Smooth muscle cell (in vitro differentiated cells): ENCODE results near the gene KCNK17. TPM values are rescaled to one million over a fixed set of nuclear protein-coding genes. Genes with fewer than 3 reads are reported as not detected.

Experiments used
- DNase-seq: peaks from one replicate; lab custom pipeline; 2025; ENCODE audit not compliant: unreplicated experiment; lab: John Stamatoyannopoulos, UW
- H2AFZ ChIP-seq: fragments of 200-600 bp; sonication (generic); 2 replicates; pipeline ENCODE4 v1.6.0; 2016; ENCODE audit warnings: antibody characterized with exemption, low read depth, mild to moderate bottlenecking
- H3F3A ChIP-seq: fragments of 200-600 bp; sonication (generic); 2 replicates; pipeline ENCODE4 v1.6.0; 2017; ENCODE audit warnings: antibody characterized with exemption, low read depth
- H3K27ac ChIP-seq: fragments of 200-600 bp; sonication (generic); 2 replicates; pipeline ENCODE4 v1.5.1; 2016; ENCODE audit warnings: low read depth, mild to moderate bottlenecking
- H3K27me3 ChIP-seq: fragments of 200-600 bp; sonication (generic); 2 replicates; pipeline ENCODE4 v1.6.1; 2016; ENCODE audit warnings: low read depth, mild to moderate bottlenecking
- H3K36me3 ChIP-seq: fragments of 200-600 bp; sonication (generic); 2 replicates; pipeline ENCODE4 v1.5.1; 2016; ENCODE audit warnings: low read depth
- H3K4me1 ChIP-seq: fragments of 200-600 bp; sonication (generic); 2 replicates; pipeline ENCODE4 v1.5.1; 2016; ENCODE audit warnings: low read depth
- H3K4me2 ChIP-seq: fragments of 200-600 bp; sonication (generic); 2 replicates; pipeline ENCODE4 v1.6.0; 2016; ENCODE audit warnings: mild to moderate bottlenecking
- H3K4me3 ChIP-seq: fragments of 200-600 bp; sonication (generic); 2 replicates; pipeline ENCODE4 v1.5.1; 2016; ENCODE audit warnings: mild to moderate bottlenecking
- H3K79me2 ChIP-seq: fragments of 200-600 bp; sonication (generic); 2 replicates; pipeline ENCODE4 v1.6.0; 2016; ENCODE audit warnings: low read depth, mild to moderate bottlenecking
- H3K9ac ChIP-seq: fragments of 200-600 bp; sonication (generic); 2 replicates; pipeline ENCODE4 v1.6.0; 2016; ENCODE audit warnings: low read depth
- H3K9me3 ChIP-seq: fragments of 200-600 bp; sonication (generic); replicated peaks from 2 replicates; pipeline ENCODE4 v1.5.1; 2016; ENCODE audit warnings: low read depth
- H4K20me1 ChIP-seq: fragments of 200-600 bp; sonication (generic); 2 replicates; pipeline ENCODE4 v1.6.0; 2016; ENCODE audit warnings: low read depth
- CTCF ChIP-seq: fragments of 200-600 bp; sonication (generic); IDR thresholded peaks from 2 replicates; pipeline ENCODE4 v1.5.1; 2017; ENCODE audit warnings: borderline replicate concordance, mild to moderate bottlenecking, antibody characterized with exemption; ENCODE audit not compliant: insufficient read depth, poor library complexity, severe bottlenecking
- WGBS: methylation state at CpG from one replicate; pipeline ENCODE4 v1.1.7; 2016; ENCODE audit warnings: low lambda C conversion rate; 5-methylcytosine and 5-hydroxymethylcytosine counted together
- polyA plus RNA-seq: library from polyadenylated mRNA; unstranded; fragments of >200 nt; fragmentation: Nextera tagmentation; extraction: Ambion mirVana; gene quantifications from 2 replicates; pipeline ENCODE4 v1.2.1, GENCODE V29; 2016
- total RNA-seq: library from RNA; depleted of rRNA; stranded (reverse); fragments of >200 nt; gene quantifications from 2 replicates; pipeline ENCODE4 v1.2.3, GENCODE V29; 2014

KCNK17 gene
- total and polyA plus RNA-seq, 2 experiments from 2014 or later, result not detected

GRCh38 chr6:39266375-39266774 lies 47.8 kb downstream of the KCNK17 start:
- 86% methylated on average over 2 of the region's 2 CpGs for WGBS
- Histone ChIP-seq H3F3A (peaks cover 5% of the 10 kb centered on the region), H3K4me3 (no peak overlapping the region), H3K27me3 (no peaks in the 10 kb centered on the region), H3K79me2 (no peaks in the 10 kb centered on the region), H4K20me1 (no peaks in the 10 kb centered on the region), H3K4me2 (no peak overlapping the region), H3K9me3 (no peaks in the 10 kb centered on the region), H3K4me1 (peaks cover 4% of the 10 kb centered on the region), H2AFZ (no peak overlapping the region), H3K9ac (no peak overlapping the region), H3K27ac (no peak overlapping the region), H3K36me3 (no peaks in the 10 kb centered on the region)
- TF ChIP-seq CTCF, result no peak
- DNase-seq, result no peak

- H3K79me2 ChIP-seq, result no peaks in the 10 kb centered on the region
- H3K36me3 ChIP-seq, result no peaks in the 10 kb centered on the region
- H3K4me3 ChIP-seq, result no peak overlapping the region
- no peak overlapping the region for H3K9ac ChIP-seq
- WGBS, result 37% methylated on average over 5 of the region's 5 CpGs
- no peaks in the 10 kb centered on the region for H4K20me1 ChIP-seq
- no peak overlapping the region for H3K27ac ChIP-seq
- no peak for DNase-seq
- H3K9me3 ChIP-seq, result no peaks in the 10 kb centered on the region
- peaks cover 3% of the 10 kb centered on the region for H3K27me3 ChIP-seq
- peaks cover 4% of the 10 kb centered on the region for H3K4me1 ChIP-seq
- TF ChIP-seq CTCF, result no peak
- H3F3A ChIP-seq, result peaks cover 5% of the 10 kb centered on the region
- H3K4me2 ChIP-seq, result no peak overlapping the region
- H2AFZ ChIP-seq, result no peak overlapping the region
Measured at GRCh38 chr6:39263303-39264037, 50.7 kb downstream of the KCNK17 start.

GRCh38 chr6:39261751-39262150 lies 52.5 kb downstream of the KCNK17 start:
- Histone ChIP-seq H2AFZ (no peak overlapping the region), H3K4me1 (peaks cover 4% of the 10 kb centered on the region), H3F3A (peaks cover 5% of the 10 kb centered on the region), H3K4me3 (no peak overlapping the region), H3K9me3 (no peaks in the 10 kb centered on the region), H3K79me2 (no peaks in the 10 kb centered on the region), H3K27me3 (peaks cover 3% of the 10 kb centered on the region), H3K27ac (no peak overlapping the region), H4K20me1 (no peaks in the 10 kb centered on the region), H3K4me2 (no peak overlapping the region), H3K9ac (no peak overlapping the region), H3K36me3 (no peaks in the 10 kb centered on the region)
- no peak for TF ChIP-seq CTCF
- 92% methylated on average over 3 of the region's 3 CpGs for WGBS
- no peak for DNase-seq

- Histone ChIP-seq H3K4me2 (no peak overlapping the region), H3K4me3 (no peak overlapping the region), H3K79me2 (no peaks in the 10 kb centered on the region), H3K9me3 (no peaks in the 10 kb centered on the region), H3K36me3 (no peaks in the 10 kb centered on the region), H4K20me1 (no peaks in the 10 kb centered on the region), H3K27me3 (peaks cover 3% of the 10 kb centered on the region), H3K9ac (no peak overlapping the region), H3F3A (peaks cover 5% of the 10 kb centered on the region), H3K4me1 (peaks cover 4% of the 10 kb centered on the region), H2AFZ (no peak overlapping the region), H3K27ac (no peak overlapping the region)
- 83% methylated on average over 2 of the region's 2 CpGs for WGBS
- DNase-seq, result no peak
- no peak for TF ChIP-seq CTCF
Measured at GRCh38 chr6:39260953-39261352, 53.3 kb downstream of the KCNK17 start.
